Gastrocnemius medialis (tissue), 4 donors: ENCODE results near the gene PROS1. TPM values are rescaled to one million over a fixed set of nuclear protein-coding genes. Genes with fewer than 3 reads are reported as not detected.
"Not testable (repeated sequence)": the region's sequence is repeated elsewhere in the genome, so short reads cannot be mapped to it uniquely, and the experiment has no call there.

Experiments
- ATAC-seq, 2 donors: fragments of 150-250 bp; one replicate each; pipeline ENCODE4 v1.9.1; 2016
- DNase-seq, 2 donors: peaks; one replicate each; pipeline ENCODE4 v3.0.0-alpha.2; 2019
- H3K27ac ChIP-seq, 4 donors: fragments of 200-600 bp; sonication (generic); 1 replicate in 1 of 4; 2 replicates in 3 of 4; pipeline ENCODE4 v1.5.1; 2016 to 2018; ENCODE audit warnings: mild to moderate bottlenecking in 2 of 4, moderate library complexity in 1 of 4
- H3K27me3 ChIP-seq, 3 donors: fragments of 200-600 bp; sonication (generic) in 2 of 3; 1 replicate in 1 of 3; 2 replicates in 2 of 3; pipeline versions ENCODE4 v1.5.1 to v1.6.0; 2016 to 2019; ENCODE audit warnings: mild to moderate bottlenecking in 1 of 3, moderate library complexity in 1 of 3
- H3K36me3 ChIP-seq, 2 donors: fragments of 200-600 bp; sonication (generic) in 1 of 2; one replicate each; pipeline ENCODE4 v1.5.1; 2017 to 2018
- H3K4me1 ChIP-seq, 2 donors: fragments of 200-600 bp; sonication (generic) in 1 of 2; one replicate each; pipeline ENCODE4 v1.5.1; 2016 to 2017; ENCODE audit warnings: mild to moderate bottlenecking in 2 of 2
- H3K4me3 ChIP-seq, 4 donors: fragments of 200-600 bp; sonication (generic) in 3 of 4; 1 replicate in 1 of 4; 2 replicates in 3 of 4; pipeline ENCODE4 v1.5.1; 2016 to 2019; ENCODE audit warnings: mild to moderate bottlenecking in 2 of 4
- H3K9me3 ChIP-seq, 3 donors: fragments of 200-600 bp; sonication (generic) in 2 of 3; 1 replicate in 1 of 3; 2 replicates in 2 of 3; pipeline ENCODE4 v1.5.1; 2016 to 2019
- POLR2A ChIP-seq, 2 donors: fragments of 450-650 bp; IDR thresholded peaks; one replicate each; pipeline ENCODE4 v1.6.1; 2017; ENCODE audit warnings: antibody characterized with exemption in 2 of 2, mild to moderate bottlenecking in 2 of 2, moderate library complexity in 2 of 2
- in situ Hi-C, 4 donors: fragments of 200-750 bp; cut with MboI; loops; one replicate each; pipeline versions ENCODE4 v1.15.0 to v1.8.0; 2017; ENCODE audit warnings: low sequenced_read_pairs in 4 of 4
- intact Hi-C: fragments of 100-400 bp; cut with DNase I; formaldehyde crosslinking; loops from one replicate; pipeline ENCODE4 v1.15.1; 2023; ENCODE audit warnings: low total_unique reads
- total RNA-seq, 4 donors: library from RNA; depleted of rRNA; stranded (reverse); fragments of >200 nt; gene quantifications; one replicate each; pipeline versions ENCODE4 v1.1.0 to v1.2.3, GENCODE V29; 2016
- TF ChIP-seq, protein P1 (sequence below), 5 experiments: fragments of 450-650 bp in 3 of 5; fragments of 200-600 bp in 2 of 5; sonication (generic) in 2 of 5; IDR thresholded peaks in 4 of 5; conservative IDR thresholded peaks in 1 of 5; 1 replicate in 4 of 5; 2 replicates in 1 of 5; pipeline ENCODE4 v1.5.1; 2016 to 2019; ENCODE audit warnings: antibody characterized with exemption in 5 of 5, mild to moderate bottlenecking in 3 of 5, moderate library complexity in 3 of 5

PROS1 gene
- total RNA-seq, 4 donors from 2014 or later: 5.0 to 8.3 (median 7.6) TPM

DNA sequence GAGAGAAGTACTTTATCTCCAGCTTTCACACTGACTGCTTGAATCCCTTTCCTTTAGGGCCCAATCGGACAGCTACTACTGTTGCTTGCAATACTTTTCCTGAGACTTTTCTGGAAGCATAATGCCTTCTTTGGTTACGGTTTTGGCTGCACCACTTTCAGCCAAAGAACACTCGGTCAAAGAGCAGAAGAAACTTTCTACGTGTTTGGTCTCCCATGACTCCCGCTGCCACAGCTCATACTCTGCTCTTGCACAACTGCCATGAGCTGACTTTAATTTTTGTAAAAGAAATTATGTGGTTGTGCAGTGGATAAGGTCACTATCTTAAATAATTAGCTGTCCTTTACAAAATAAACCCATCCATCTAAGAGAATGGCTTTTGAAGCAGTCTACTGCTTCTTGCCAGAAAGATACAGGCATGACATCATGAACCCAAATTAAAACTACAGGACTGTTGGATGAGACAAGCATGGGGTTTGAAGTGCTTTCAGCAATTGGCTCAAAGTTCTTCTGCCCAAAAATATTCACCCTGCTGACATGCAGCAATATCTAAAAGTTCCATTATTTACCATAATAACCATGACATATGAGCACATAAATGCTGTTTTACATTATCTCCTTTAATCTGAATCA is 42.0 kb downstream of the PROS1 start:
- no peak for TF ChIP-seq POLR2A (IDR thresholded peaks at IDR 0.05)
- TF ChIP-seq, protein P1, sequence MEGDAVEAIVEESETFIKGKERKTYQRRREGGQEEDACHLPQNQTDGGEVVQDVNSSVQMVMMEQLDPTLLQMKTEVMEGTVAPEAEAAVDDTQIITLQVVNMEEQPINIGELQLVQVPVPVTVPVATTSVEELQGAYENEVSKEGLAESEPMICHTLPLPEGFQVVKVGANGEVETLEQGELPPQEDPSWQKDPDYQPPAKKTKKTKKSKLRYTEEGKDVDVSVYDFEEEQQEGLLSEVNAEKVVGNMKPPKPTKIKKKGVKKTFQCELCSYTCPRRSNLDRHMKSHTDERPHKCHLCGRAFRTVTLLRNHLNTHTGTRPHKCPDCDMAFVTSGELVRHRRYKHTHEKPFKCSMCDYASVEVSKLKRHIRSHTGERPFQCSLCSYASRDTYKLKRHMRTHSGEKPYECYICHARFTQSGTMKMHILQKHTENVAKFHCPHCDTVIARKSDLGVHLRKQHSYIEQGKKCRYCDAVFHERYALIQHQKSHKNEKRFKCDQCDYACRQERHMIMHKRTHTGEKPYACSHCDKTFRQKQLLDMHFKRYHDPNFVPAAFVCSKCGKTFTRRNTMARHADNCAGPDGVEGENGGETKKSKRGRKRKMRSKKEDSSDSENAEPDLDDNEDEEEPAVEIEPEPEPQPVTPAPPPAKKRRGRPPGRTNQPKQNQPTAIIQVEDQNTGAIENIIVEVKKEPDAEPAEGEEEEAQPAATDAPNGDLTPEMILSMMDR (IDR thresholded peaks at IDR 0.05 in 4 of 5, conservative IDR thresholded peaks at IDR 0.05 in 1 of 5): no peak
- H3K36me3 ChIP-seq: no peaks in the 10 kb centered on the region
- intact Hi-C loops: no loop called here
- no peaks in the 10 kb centered on the region for H3K4me1 ChIP-seq
- H3K27ac ChIP-seq: no peak overlapping the region
- DNase-seq: no peak
- no peaks in the 10 kb centered on the region for H3K9me3 ChIP-seq
- no peak overlapping the region for H3K4me3 ChIP-seq
- in situ Hi-C loops: no loop called here
- no peak for ATAC-seq
- H3K27me3 ChIP-seq: no peaks in the 10 kb centered on the region

DNA sequence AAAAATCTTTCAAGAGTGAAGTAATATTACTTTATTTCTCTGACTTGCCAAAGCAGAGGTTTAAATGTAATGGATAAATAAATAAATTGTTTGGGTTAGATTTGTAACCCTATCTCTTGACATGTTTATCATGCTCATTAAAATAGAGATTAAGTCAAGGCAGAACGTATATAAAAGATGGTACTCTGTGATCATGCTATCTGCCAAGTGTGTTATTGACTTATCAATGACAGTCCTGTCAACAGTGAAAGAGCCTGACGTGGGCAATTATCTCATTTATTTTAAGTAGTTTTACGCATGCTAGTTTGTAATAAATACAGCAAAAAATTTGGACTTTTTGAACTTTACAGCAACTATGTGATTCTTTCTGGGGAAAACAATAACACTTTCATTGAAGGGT is 43.7 kb downstream of the PROS1 start:
- in situ Hi-C loops (no loop called here), intact Hi-C loops (no loop called here)
- no peak overlapping the region for H3K4me3 ChIP-seq
- ATAC-seq (no peak), DNase-seq (no peak)
- no peaks in the 10 kb centered on the region for H3K4me1 ChIP-seq
- no peak for TF ChIP-seq POLR2A (IDR thresholded peaks at IDR 0.05)
- TF ChIP-seq, protein P1 (IDR thresholded peaks at IDR 0.05 in 4 of 5, conservative IDR thresholded peaks at IDR 0.05 in 1 of 5): no peak
- no peaks in the 10 kb centered on the region for H3K9me3 ChIP-seq
- H3K27ac ChIP-seq: no peak overlapping the region
- H3K27me3 ChIP-seq: no peaks in the 10 kb centered on the region
- no peaks in the 10 kb centered on the region for H3K36me3 ChIP-seq

DNA sequence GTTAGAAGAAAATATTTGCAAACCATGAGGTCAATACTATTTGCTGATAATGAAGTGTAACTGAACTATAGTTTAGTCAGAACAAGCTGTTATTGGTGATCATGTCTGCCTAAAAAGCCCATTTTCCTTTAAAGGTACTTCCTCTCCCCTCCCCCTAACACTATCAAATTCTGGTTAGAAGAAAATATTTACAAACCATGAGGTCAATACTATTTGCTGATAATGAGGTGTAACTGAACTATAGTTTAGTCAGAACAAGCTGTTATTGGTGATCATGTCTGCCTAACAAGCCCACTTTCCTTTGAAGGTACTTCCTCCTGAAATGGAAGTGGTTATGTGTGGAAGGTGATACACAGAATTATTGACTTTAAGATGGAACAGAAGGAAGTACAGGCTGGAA is 46.9 kb downstream of the PROS1 start:
- H3K36me3 ChIP-seq: no peaks in the 10 kb centered on the region
- no peak overlapping the region for H3K27ac ChIP-seq
- intact Hi-C loops (no loop called here), in situ Hi-C loops (loop anchor here in 1 of 4 donors (5.0 kb wide), 1 partner anchor 41 kb away; no protein-coding TSS in a partner anchor)
- H3K27me3 ChIP-seq: no peaks in the 10 kb centered on the region
- ATAC-seq (no peak), DNase-seq (no peak)
- H3K9me3 ChIP-seq: no peaks in the 10 kb centered on the region
- no peak overlapping the region for H3K4me3 ChIP-seq
- H3K4me1 ChIP-seq: no peaks in the 10 kb centered on the region
- no peak for TF ChIP-seq POLR2A (IDR thresholded peaks at IDR 0.05)
- TF ChIP-seq, protein P1 (IDR thresholded peaks at IDR 0.05 in 4 of 5, conservative IDR thresholded peaks at IDR 0.05 in 1 of 5): no peak

DNA sequence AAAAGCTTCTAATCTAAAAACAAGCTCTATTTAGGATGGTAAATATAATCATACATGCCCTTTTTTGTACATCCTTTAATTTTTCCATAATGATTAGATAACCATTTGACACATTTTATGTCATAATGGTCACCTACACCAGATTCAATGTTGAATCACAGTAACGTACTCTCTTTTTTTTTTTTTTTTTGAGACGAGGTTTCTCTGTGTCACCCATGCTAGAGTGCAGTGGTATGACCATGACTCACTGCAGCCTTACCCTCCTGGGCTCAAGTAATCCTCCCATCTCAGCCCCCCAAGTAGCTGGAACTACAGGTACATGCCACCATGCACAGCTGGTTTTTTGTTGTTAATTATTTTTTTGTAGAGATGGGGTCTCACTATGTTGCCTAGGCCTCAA is 49.2 kb downstream of the PROS1 start:
- intact Hi-C loops (no loop called here), in situ Hi-C loops (no loop called here)
- no peak overlapping the region for H3K27ac ChIP-seq
- no peak for TF ChIP-seq POLR2A (IDR thresholded peaks at IDR 0.05)
- TF ChIP-seq, protein P1 (IDR thresholded peaks at IDR 0.05 in 4 of 5, conservative IDR thresholded peaks at IDR 0.05 in 1 of 5): no peak
- H3K36me3 ChIP-seq: no peaks in the 10 kb centered on the region
- ATAC-seq (no peak), DNase-seq (no peak)
- no peaks in the 10 kb centered on the region for H3K9me3 ChIP-seq
- no peaks in the 10 kb centered on the region for H3K4me1 ChIP-seq
- no peak overlapping the region for H3K4me3 ChIP-seq
- H3K27me3 ChIP-seq: no peaks in the 10 kb centered on the region

DNA sequence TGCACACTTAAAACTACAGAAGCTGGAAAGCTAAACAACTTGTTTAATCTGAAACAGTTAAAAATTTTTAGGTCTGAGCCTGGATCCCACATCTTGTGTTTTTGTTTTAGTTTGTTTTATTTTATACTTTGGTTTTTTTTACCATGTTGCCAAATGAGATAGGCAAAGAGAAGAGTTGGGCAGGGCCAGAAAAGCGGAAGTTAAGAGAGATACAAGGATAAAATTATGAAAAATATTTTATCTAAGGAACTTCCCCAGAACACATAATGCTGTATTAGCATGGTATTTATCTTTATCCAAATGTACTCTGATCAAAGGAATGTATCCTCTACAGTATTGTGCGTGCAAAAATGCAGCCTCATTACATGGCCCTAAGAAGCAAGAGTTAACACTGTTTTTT is 50.7 kb downstream of the PROS1 start:
- ATAC-seq: no peak
- TF ChIP-seq POLR2A (IDR thresholded peaks at IDR 0.05): no peak
- TF ChIP-seq, protein P1 (IDR thresholded peaks at IDR 0.05 in 4 of 5, conservative IDR thresholded peaks at IDR 0.05 in 1 of 5): no peak
- H3K4me1 ChIP-seq: no peaks in the 10 kb centered on the region
- H3K9me3 ChIP-seq: no peaks in the 10 kb centered on the region
- in situ Hi-C loops: no loop called here
- intact Hi-C loops: no loop called here
- no peaks in the 10 kb centered on the region for H3K27me3 ChIP-seq
- no peaks in the 10 kb centered on the region for H3K36me3 ChIP-seq
- H3K27ac ChIP-seq: no peak overlapping the region
- H3K4me3 ChIP-seq: no peak overlapping the region
- DNase-seq: no peak

DNA sequence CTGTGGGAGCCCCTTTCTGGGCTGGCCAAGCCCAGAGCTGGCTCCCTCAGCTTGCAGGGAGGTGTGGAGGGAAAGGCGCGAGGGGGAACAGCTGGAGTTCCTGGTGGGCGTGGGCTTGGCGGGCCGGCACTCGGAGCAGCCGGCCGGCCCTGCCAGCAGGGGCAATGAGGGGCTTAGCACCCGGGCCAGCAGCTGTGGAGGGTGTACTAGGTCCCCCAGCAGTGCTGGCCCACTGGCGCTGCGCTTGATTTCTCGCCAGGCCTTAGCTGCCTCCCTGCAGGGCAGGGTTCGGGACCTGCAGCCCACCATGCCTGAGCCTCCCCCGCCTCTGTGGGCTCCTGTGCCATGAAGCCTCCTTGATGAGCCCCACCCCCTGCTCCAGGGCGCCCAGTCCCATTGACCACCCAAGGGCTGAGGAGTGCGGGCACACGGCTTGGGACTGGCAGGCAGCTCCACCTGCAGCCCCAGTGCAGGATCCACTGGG is 56.1 kb downstream of the PROS1 start:
- DNase-seq, intact Hi-C loops, H3K36me3 ChIP-seq, H3K9me3 ChIP-seq, H3K4me3 ChIP-seq, ATAC-seq, H3K27ac ChIP-seq, H3K4me1 ChIP-seq, H3K27me3 ChIP-seq, in situ Hi-C loops: not testable (repeated sequence)

DNA sequence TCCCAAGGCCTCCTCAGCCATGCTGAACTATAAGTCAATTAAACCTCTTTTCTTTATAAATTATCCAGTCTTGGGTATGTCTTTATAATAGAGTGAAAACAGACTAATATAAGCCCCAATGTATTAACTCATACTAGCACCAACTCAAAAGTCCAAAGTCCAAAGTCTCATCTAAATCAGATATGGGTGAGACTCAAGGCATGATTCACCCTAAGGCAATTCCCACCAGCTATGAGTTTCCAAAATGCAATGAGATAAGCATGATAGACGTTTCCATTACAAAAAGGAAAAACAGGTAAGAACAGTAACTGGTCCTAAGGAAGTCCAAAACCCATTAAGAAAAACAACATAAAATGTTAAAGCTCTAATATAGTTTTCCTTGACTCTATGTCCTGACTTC is 60.1 kb downstream of the PROS1 start:
- H3K27ac ChIP-seq, in situ Hi-C loops, ATAC-seq, H3K9me3 ChIP-seq, H3K27me3 ChIP-seq, H3K36me3 ChIP-seq, H3K4me3 ChIP-seq, H3K4me1 ChIP-seq, intact Hi-C loops, DNase-seq: not testable (repeated sequence)
